ENCODE data around the gene PRPF18.

- TF ChIP-seq CTCF (IDR thresholded peaks at IDR 0.05) (peak; percentile 82 to 86), POLR2AphosphoS5 (IDR thresholded peaks at IDR 0.05) (no peak), EP300 (IDR thresholded peaks at IDR 0.05) (no peak)
These were observed 73.3 kb downstream of the PRPF18 start for GRCh38 chr10:13659887-13660550.
